Glutamatergic neuron (in vitro differentiated cells): Measurements from ENCODE around the gene NR4A1. TPM values are rescaled to one million over a fixed set of nuclear protein-coding genes. Genes with fewer than 3 reads are reported as not detected.

Experiments used
- total RNA-seq: library from RNA; stranded (reverse); fragmentation: NEBNext Ultra II Directional; extraction: Animal tissue kit (Norgen Biotek cat#: 25700); gene quantifications from one replicate; pipeline ENCODE4 v1.2.1, GENCODE V29; 2021; ENCODE audit not compliant: unreplicated experiment

NR4A1 gene
- total RNA-seq, 1 donor from 2014 or later, result 8.5 TPM

Other genes with a start within 250 kb of the NR4A1 start
- gene FIGNL2, start 202.7 kb upstream of the NR4A1 start, total RNA-seq, result 107 TPM
- not detected for gene ANKRD33, start 163.3 kb upstream of the NR4A1 start, total RNA-seq
- 0.39 TPM for gene ACVRL1, start 143.9 kb upstream of the NR4A1 start, total RNA-seq
- 50.2 TPM for gene ACVR1B, start 99.7 kb upstream of the NR4A1 start, total RNA-seq
- 31.3 TPM for gene TAMALIN, start 44.5 kb upstream of the NR4A1 start, total RNA-seq
- gene ATG101, start 18.5 kb downstream of the NR4A1 start, total RNA-seq, result 26.2 TPM
- gene SMIM41, start 28.3 kb downstream of the NR4A1 start, total RNA-seq, result 0.88 TPM
- not detected for gene KRT80, start 140.6 kb downstream of the NR4A1 start, total RNA-seq
- not detected for gene KRT7, start 181.8 kb downstream of the NR4A1 start, total RNA-seq
- not detected for gene KRT86, start 223.2 kb downstream of the NR4A1 start, total RNA-seq
- not detected for gene KRT81, start 240.1 kb downstream of the NR4A1 start, total RNA-seq